ENCODE results near the gene TRPM8. TPM values are rescaled to one million over a fixed set of nuclear protein-coding genes. Genes with fewer than 3 reads are reported as not detected.

The TRPM8 gene
- total and polyA plus RNA-seq, 2 of the 13 experiments (the other 11 are each of a cell fraction or from before 2014, with no cell fraction given), result 0.12 TPM; not detected in 1

- TF ChIP-seq ZBTB34 (CRISPR knock-in tag; IDR thresholded peaks at IDR 0.05) (no peak), ZNF232 (CRISPR knock-in tag; IDR thresholded peaks at IDR 0.05; ENCODE audit: borderline replicate concordance) (no peak)
Measured at GRCh38 chr2:234025466-234025865, 108.3 kb downstream of the TRPM8 start (continued).

DNA sequence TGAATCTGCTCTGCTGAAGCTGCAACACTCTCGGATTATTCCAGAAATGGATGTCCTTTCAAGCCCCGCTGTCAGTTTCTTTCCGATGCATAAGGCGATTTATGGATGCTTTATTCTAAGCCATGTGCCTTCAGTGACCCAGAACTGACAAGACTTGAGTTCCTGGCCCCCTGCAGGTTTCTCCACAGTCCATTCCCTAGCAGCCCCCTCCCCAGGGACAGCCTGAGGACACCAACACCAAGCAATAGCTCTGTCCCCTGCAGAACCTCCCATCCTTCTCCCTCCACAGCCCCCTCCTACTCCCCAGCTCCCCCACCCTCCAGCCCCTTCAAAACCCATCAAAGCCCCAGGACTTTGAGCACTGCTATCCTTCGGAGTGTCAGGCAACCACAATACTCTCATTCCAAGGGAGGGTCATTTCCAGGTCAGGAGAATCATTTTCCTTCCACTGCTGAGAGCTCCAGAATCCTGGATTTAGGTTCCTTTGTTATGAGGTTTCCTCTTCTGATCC, 108.8 kb downstream of the TRPM8 start:
- no peaks in the 10 kb centered on the region; a peak in 1 of 5 replicates for H3K27me3 ChIP-seq (ENCODE audit: control insufficient read depth in 1 of 2, insufficient read depth in 2 of 2, low read length in 2 of 2)
- intact Hi-C loops (cut with micrococcal nuclease; ENCODE audit: unreplicated experiment) (no loop called here), in situ Hi-C loops (cut with HindIII; ENCODE audit: extremely low pct_ligation_motif_present, low pct_unique_long_range_greater_than_20kb) (no loop called here)
- no peak overlapping the region for H3K4me3 ChIP-seq (replicated peaks in 1 of 3; ENCODE audit: insufficient read depth in 1 of 3, low read depth in 2 of 3, low read length in 3 of 3)
- no peak overlapping the region for H3K9ac ChIP-seq (ENCODE audit: insufficient read depth, low read depth, low read length)
- H3K9me3 ChIP-seq (ENCODE audit: low read length), result no peaks in the 10 kb centered on the region
- POLR2A ChIA-PET, result no interaction called here
- no TSS peak for BruUV-seq (replicated peaks)
- DNase-seq (ENCODE audit: low spot score) (no peak), ATAC-seq (no peak; the same call in 2 of the 3 replicates), FAIRE-seq (no peak)
- H3K36me3 ChIP-seq (replicated peaks in 1 of 2; ENCODE audit: control insufficient read depth in 1 of 2, insufficient read depth in 2 of 2, low read length in 2 of 2), result no peaks in the 10 kb centered on the region
- no peak overlapping the region for H3K4me2 ChIP-seq (ENCODE audit: low read depth, low read length)
- H3K4me1 ChIP-seq (ENCODE audit: insufficient read depth, low read length), result no peaks in the 10 kb centered on the region
- H4K20me1 ChIP-seq (ENCODE audit: insufficient read depth, low read length), result no peaks in the 10 kb centered on the region
- H3K27ac ChIP-seq (ENCODE audit: extremely low read length, insufficient read depth, low read length), result no peak overlapping the region
- 48% methylated on average over 5 of the region's 5 CpGs for WGBS (ENCODE audit: low lambda C conversion rate)
- CTCF ChIA-PET (ENCODE audit: low intra/inter-chr PET ratio, low total read pairs), result no interaction called here
- H3K79me2 ChIP-seq (ENCODE audit: insufficient read depth, low read length), result no peaks in the 10 kb centered on the region
- H2AFZ ChIP-seq (ENCODE audit: low read length), result no peak overlapping the region
- no peak for TF ChIP-seq POLR2G (IDR thresholded peaks at IDR 0.05; ENCODE audit: low read depth, low read length)
- TF ChIP-seq TBX3 (IDR thresholded peaks at IDR 0.05; ENCODE audit: borderline replicate concordance), result no peak
- no peak for TF ChIP-seq ZNF850 (CRISPR knock-in tag; conservative IDR thresholded peaks at IDR 0.05)
- no peak for TF ChIP-seq KLF9 (CRISPR knock-in tag; IDR thresholded peaks at IDR 0.05; ENCODE audit: low read depth)
- TF ChIP-seq TCF12 (IDR thresholded peaks at IDR 0.05), result no peak
- no peak for TF ChIP-seq TCF12 (CRISPR knock-in tag; IDR thresholded peaks at IDR 0.05)
- TF ChIP-seq FOXJ3 (CRISPR knock-in tag; IDR thresholded peaks at IDR 0.05; ENCODE audit: borderline replicate concordance), result no peak
- TF ChIP-seq SKI (IDR thresholded peaks at IDR 0.05; ENCODE audit: partially characterized antibody), result no peak
- no peak for TF ChIP-seq SATB2 (CRISPR knock-in tag; IDR thresholded peaks at IDR 0.05)
- no peak for TF ChIP-seq ZNF430 (CRISPR knock-in tag; IDR thresholded peaks at IDR 0.05)
- no peak for TF ChIP-seq ZFP36 (IDR thresholded peaks at IDR 0.05; ENCODE audit: borderline replicate concordance, low read depth, low read length, partially characterized antibody)
- TF ChIP-seq SIX1 (CRISPR knock-in tag; IDR thresholded peaks at IDR 0.05; ENCODE audit: borderline replicate concordance), result no peak
- no peak for TF ChIP-seq ZSCAN5A (CRISPR knock-in tag; IDR thresholded peaks at IDR 0.05; ENCODE audit: borderline replicate concordance)
- TF ChIP-seq AFF4 (CRISPR knock-in tag; IDR thresholded peaks at IDR 0.05), result no peak
- TF ChIP-seq ZKSCAN5 (CRISPR knock-in tag; IDR thresholded peaks at IDR 0.05), result no peak
- no peak for TF ChIP-seq ZNF550 (CRISPR knock-in tag; IDR thresholded peaks at IDR 0.05; ENCODE audit: borderline replicate concordance)
- no peak for TF ChIP-seq KDM6A (CRISPR knock-in tag; IDR thresholded peaks at IDR 0.05; ENCODE audit: low read depth)
